IMR-90 (cell line): ENCODE results near the gene SDF2L1.

Experiments used
- CEBPB ChIP-seq: IDR thresholded peaks from 2 replicates; pipeline ENCODE4 v1.6.1; 2012; ENCODE audit warnings: low read depth, low read length, improper control_type of control experiment
- FOS ChIP-seq: fragments of 150-350 bp; IDR thresholded peaks from 2 replicates; pipeline ENCODE4 v1.6.1; 2016; ENCODE audit warnings: low read depth, low read length
- MAFK ChIP-seq: IDR thresholded peaks from 2 replicates; pipeline ENCODE4 v1.6.1; 2012; ENCODE audit warnings: low read depth, low read length, improper control_type of control experiment
- MAZ ChIP-seq: IDR thresholded peaks from 2 replicates; pipeline ENCODE4 v1.6.1; 2012; ENCODE audit warnings: low read depth, mild to moderate bottlenecking, low read length, improper control_type of control experiment, moderate library complexity, borderline replicate concordance
- MXI1 ChIP-seq: IDR thresholded peaks from 2 replicates; pipeline ENCODE4 v1.6.1; 2012; ENCODE audit warnings: low read depth, mild to moderate bottlenecking, low read length, moderate library complexity, borderline replicate concordance
- NFE2L2 ChIP-seq: fragments of 150-350 bp; IDR thresholded peaks from 2 replicates; pipeline ENCODE4 v1.6.1; 2016; ENCODE audit warnings: low read depth, mild to moderate bottlenecking, low read length
- POLR2A ChIP-seq: IDR thresholded peaks from 2 replicates; pipeline ENCODE4 v1.6.1; 2012; ENCODE audit warnings: mild to moderate bottlenecking, low read depth, low read length
- RAD21 ChIP-seq: IDR thresholded peaks from 2 replicates; pipeline ENCODE4 v1.6.1; 2012; ENCODE audit warnings: low read length, improper control_type of control experiment
- RCOR1 ChIP-seq: IDR thresholded peaks from 2 replicates; pipeline ENCODE4 v1.6.1; 2012; ENCODE audit warnings: mild to moderate bottlenecking, low read length, improper control_type of control experiment; ENCODE audit not compliant: insufficient replicate concordance
- RFX5 ChIP-seq: IDR thresholded peaks from 2 replicates; pipeline ENCODE4 v1.8.0; 2012; ENCODE audit warnings: low read depth, mild to moderate bottlenecking, low read length, moderate library complexity
- SMC3 ChIP-seq: fragments of 150-350 bp; IDR thresholded peaks from 2 replicates; pipeline ENCODE4 v1.6.1; 2016; ENCODE audit warnings: low read depth, mild to moderate bottlenecking, antibody characterized with exemption, low read length, moderate library complexity
- TF ChIP-seq, protein P1 (sequence below): conservative IDR thresholded peaks from 2 replicates; pipeline ENCODE4 v1.5.1; 2012; ENCODE audit warnings: mild to moderate bottlenecking, low read depth, low read length, improper control_type of control experiment
- TF ChIP-seq, protein P2 (sequence below): fragments of 150-350 bp; IDR thresholded peaks from 2 replicates; pipeline ENCODE4 v1.6.1; 2017; ENCODE audit warnings: mild to moderate bottlenecking, antibody characterized with exemption, low read length, low read depth
- TF ChIP-seq, protein P3 (sequence below): fragments of 150-350 bp; IDR thresholded peaks from 2 replicates; pipeline ENCODE4 v1.6.1; 2016; ENCODE audit warnings: low read depth, mild to moderate bottlenecking, low read length, moderate library complexity, borderline replicate concordance

DNA sequence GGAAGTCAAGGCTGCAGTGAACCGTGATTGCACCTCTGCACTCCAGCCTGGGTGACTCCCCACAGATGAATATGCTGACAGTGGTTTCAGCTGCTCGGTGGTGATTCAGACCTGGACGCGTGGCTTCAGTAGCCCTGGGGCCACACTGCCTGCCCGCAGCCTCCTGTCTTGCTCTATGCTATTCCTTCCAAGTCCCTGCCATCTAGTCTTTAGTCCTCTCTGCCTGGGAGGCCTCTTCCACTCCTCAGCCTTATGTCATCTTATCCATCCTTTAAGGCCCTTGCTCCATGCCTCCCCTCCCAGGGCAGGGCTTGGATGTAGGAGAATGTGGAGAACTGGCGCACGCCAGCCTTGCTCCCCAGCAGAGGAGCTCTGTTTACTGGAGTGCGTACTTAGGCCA is 35.3 kb upstream of the SDF2L1 start:
- TF ChIP-seq POLR2A (no peak), NFE2L2 (no peak), RFX5 (no peak), MAFK (no peak), CEBPB (no peak), FOS (no peak), SMC3 (no peak), MAZ (no peak), RCOR1 (no peak), MXI1 (no peak), RAD21 (no peak)
- TF ChIP-seq, protein P1, sequence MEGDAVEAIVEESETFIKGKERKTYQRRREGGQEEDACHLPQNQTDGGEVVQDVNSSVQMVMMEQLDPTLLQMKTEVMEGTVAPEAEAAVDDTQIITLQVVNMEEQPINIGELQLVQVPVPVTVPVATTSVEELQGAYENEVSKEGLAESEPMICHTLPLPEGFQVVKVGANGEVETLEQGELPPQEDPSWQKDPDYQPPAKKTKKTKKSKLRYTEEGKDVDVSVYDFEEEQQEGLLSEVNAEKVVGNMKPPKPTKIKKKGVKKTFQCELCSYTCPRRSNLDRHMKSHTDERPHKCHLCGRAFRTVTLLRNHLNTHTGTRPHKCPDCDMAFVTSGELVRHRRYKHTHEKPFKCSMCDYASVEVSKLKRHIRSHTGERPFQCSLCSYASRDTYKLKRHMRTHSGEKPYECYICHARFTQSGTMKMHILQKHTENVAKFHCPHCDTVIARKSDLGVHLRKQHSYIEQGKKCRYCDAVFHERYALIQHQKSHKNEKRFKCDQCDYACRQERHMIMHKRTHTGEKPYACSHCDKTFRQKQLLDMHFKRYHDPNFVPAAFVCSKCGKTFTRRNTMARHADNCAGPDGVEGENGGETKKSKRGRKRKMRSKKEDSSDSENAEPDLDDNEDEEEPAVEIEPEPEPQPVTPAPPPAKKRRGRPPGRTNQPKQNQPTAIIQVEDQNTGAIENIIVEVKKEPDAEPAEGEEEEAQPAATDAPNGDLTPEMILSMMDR: no peak
- TF ChIP-seq, protein P2, sequence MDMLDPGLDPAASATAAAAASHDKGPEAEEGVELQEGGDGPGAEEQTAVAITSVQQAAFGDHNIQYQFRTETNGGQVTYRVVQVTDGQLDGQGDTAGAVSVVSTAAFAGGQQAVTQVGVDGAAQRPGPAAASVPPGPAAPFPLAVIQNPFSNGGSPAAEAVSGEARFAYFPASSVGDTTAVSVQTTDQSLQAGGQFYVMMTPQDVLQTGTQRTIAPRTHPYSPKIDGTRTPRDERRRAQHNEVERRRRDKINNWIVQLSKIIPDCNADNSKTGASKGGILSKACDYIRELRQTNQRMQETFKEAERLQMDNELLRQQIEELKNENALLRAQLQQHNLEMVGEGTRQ: no peak
- TF ChIP-seq, protein P3, sequence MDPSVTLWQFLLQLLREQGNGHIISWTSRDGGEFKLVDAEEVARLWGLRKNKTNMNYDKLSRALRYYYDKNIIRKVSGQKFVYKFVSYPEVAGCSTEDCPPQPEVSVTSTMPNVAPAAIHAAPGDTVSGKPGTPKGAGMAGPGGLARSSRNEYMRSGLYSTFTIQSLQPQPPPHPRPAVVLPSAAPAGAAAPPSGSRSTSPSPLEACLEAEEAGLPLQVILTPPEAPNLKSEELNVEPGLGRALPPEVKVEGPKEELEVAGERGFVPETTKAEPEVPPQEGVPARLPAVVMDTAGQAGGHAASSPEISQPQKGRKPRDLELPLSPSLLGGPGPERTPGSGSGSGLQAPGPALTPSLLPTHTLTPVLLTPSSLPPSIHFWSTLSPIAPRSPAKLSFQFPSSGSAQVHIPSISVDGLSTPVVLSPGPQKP: no peak
